Ascending aorta (tissue), 2 donors: ENCODE results near the gene TBC1D1. TPM values are rescaled to one million over a fixed set of nuclear protein-coding genes. Genes with fewer than 3 reads are reported as not detected.

Source experiments
- DNase-seq, 2 donors: peaks; one replicate each; pipeline ENCODE4 v3.0.0-alpha.2; 2019; ENCODE audit warnings: low spot score in 2 of 2
- H3K27ac ChIP-seq, 2 donors: fragments of 200-600 bp; sonication (generic); one replicate each; pipeline ENCODE4 v1.5.1; 2016 to 2017; ENCODE audit warnings: mild to moderate bottlenecking in 1 of 2
- H3K27me3 ChIP-seq: fragments of 200-600 bp; sonication (generic); one replicate; pipeline ENCODE4 v1.5.1; 2017
- H3K36me3 ChIP-seq, 2 donors: fragments of 200-600 bp; sonication (generic); one replicate each; pipeline ENCODE4 v1.5.1; 2016
- H3K4me1 ChIP-seq, 2 donors: fragments of 200-600 bp; sonication (generic); one replicate each; pipeline ENCODE4 v1.5.1; 2016 to 2017; ENCODE audit warnings: mild to moderate bottlenecking in 1 of 2
- H3K4me3 ChIP-seq, 2 donors: fragments of 200-600 bp; sonication (generic); one replicate each; pipeline ENCODE4 v1.5.1; 2016 to 2017; ENCODE audit warnings: mild to moderate bottlenecking in 1 of 2
- H3K9me3 ChIP-seq, 2 donors: fragments of 200-600 bp; sonication (generic); one replicate each; pipeline ENCODE4 v1.5.1; 2016
- intact Hi-C: fragments of 100-400 bp; cut with DNase I; formaldehyde crosslinking; loops from one replicate; pipeline ENCODE4 v1.15.1; 2023
- total RNA-seq: library from RNA; depleted of rRNA; stranded (reverse); fragments of >200 nt; gene quantifications from one replicate; pipeline ENCODE4 v1.1.0, GENCODE V29; 2016
- TF ChIP-seq, protein P1 (sequence below), 3 experiments: fragments of 200-600 bp in 2 of 3; fragments of 450-650 bp in 1 of 3; sonication (generic) in 2 of 3; IDR thresholded peaks; one replicate each; pipeline ENCODE4 v1.5.1; 2016 to 2019; ENCODE audit warnings: antibody characterized with exemption in 3 of 3, mild to moderate bottlenecking in 1 of 3, moderate library complexity in 1 of 3

The TBC1D1 gene
- total RNA-seq, 1 donor from 2014 or later: 132 TPM

DNA sequence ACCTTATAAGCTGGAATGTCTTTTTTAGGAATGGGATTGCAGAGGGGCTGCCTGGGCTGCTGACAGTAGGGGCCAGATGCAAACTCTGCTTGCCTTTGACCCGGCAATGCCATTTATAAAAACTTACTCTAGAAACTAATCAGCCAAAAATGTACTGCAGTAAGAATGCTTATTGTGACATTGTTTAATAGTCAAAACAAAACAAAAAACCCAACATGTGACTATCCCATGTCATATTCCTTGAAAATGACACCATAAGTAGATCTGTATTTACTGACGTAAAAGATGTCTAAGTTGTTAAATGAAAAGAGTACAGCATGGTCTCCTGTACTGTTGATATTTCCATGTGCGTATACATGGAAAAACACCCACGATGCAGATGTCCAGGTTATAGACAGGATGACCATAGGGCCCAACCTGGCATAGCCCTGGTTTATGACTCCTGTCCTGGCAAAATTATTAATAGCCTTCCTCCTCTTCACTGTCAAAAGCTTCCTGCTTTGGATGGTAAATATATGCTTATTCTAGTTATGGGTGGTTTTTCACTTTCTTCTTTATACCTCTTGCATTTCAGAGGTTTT, 208.2 kb downstream of the TBC1D1 start:
- Histone ChIP-seq H3K9me3 (no peaks in the 10 kb centered on the region), H3K36me3 (peaks cover 10 to 46% of the 10 kb centered on the region in 2 donors), H3K4me3 (no peak overlapping the region), H3K27ac (peak overlapping the region; percentile 11 to 42), H3K4me1 (peaks cover 3 to 14% of the 10 kb centered on the region in 2 donors), H3K27me3 (no peaks in the 10 kb centered on the region)
- intact Hi-C loops: loop anchor here (5.0 kb wide), 1 partner anchor 33 kb away; no protein-coding TSS in a partner anchor
- no peak for DNase-seq
- TF ChIP-seq, protein P1, sequence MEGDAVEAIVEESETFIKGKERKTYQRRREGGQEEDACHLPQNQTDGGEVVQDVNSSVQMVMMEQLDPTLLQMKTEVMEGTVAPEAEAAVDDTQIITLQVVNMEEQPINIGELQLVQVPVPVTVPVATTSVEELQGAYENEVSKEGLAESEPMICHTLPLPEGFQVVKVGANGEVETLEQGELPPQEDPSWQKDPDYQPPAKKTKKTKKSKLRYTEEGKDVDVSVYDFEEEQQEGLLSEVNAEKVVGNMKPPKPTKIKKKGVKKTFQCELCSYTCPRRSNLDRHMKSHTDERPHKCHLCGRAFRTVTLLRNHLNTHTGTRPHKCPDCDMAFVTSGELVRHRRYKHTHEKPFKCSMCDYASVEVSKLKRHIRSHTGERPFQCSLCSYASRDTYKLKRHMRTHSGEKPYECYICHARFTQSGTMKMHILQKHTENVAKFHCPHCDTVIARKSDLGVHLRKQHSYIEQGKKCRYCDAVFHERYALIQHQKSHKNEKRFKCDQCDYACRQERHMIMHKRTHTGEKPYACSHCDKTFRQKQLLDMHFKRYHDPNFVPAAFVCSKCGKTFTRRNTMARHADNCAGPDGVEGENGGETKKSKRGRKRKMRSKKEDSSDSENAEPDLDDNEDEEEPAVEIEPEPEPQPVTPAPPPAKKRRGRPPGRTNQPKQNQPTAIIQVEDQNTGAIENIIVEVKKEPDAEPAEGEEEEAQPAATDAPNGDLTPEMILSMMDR (IDR thresholded peaks at IDR 0.05): no peak

DNA sequence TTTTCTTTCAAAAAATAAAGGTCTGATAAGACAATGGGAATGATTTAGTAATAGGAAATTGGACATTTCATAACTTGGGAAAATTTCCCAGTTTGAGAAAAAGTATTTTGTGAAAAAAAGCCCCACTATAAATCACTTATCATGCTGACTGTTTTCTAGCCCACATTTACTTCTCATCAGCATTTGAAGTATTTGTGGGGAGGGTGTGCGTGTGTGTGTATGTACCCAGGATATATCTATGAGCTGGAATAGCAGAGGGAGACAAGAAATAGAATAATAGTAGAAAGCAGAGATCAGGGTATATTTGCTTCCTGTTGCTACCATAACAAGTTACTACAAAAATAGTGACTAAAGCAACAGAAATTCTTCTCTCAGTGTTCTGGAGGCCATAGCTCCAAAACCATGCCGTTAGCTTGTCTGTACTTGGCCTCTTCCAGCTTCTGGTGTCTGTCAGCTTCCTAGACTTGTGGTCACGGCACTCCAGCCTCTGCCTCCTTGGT, 209.1 kb downstream of the TBC1D1 start:
- Histone ChIP-seq H3K4me1 (peaks cover 3 to 14% of the 10 kb centered on the region in 2 donors), H3K9me3 (no peaks in the 10 kb centered on the region), H3K27me3 (no peaks in the 10 kb centered on the region), H3K27ac (peak overlapping the region; percentile 36 to 42), H3K4me3 (no peak overlapping the region), H3K36me3 (peaks cover 10 to 52% of the 10 kb centered on the region in 2 donors)
- intact Hi-C loops: loop anchor here (5.0 kb wide), 1 partner anchor 32 kb away; no protein-coding TSS in a partner anchor
- TF ChIP-seq, protein P1 (IDR thresholded peaks at IDR 0.05): no peak
- DNase-seq: no peak

DNA sequence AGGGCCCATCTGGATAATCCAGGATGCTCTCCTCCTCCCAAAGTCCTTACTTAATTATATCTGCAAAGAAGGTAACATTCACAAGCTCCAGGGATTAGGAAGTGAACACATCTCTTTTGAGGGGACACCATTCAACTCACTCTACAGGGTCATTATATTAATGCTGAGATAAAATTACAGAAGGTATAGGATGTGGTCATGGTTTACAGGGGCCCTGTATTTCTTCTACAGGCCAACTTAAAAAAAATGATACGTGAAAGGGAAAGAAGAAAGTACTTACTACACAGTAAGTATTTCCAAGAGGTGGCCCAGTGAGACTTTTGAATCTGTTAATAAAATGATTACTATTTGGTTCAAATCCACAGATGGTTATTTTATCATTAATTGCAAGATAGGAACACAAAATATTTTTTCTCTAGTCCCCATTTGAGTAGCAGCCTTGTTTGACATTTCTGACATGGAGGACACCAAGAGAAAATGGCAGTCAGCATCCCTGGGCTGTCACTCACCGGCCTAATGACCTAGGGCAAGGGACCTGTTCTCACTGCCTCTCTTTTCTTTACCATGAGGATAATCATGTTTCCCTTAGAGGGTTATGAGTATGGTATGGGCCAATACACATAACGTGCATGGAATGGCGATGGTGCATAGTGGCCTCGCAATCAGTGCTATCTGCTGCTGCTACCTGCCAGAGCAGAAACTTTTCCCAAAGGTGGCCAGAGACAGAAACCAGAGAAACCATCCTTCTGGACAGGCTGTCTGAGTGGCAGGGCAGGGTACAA, 209.8 kb downstream of the TBC1D1 start:
- Histone ChIP-seq H3K4me1 (peaks cover 3 to 14% of the 10 kb centered on the region in 2 donors), H3K9me3 (no peaks in the 10 kb centered on the region), H3K4me3 (no peak overlapping the region), H3K36me3 (peaks cover 10 to 57% of the 10 kb centered on the region in 2 donors), H3K27me3 (no peaks in the 10 kb centered on the region), H3K27ac (peak overlapping the region; percentile 36 to 42)
- TF ChIP-seq, protein P1 (IDR thresholded peaks at IDR 0.05): no peak
- intact Hi-C loops: no loop called here
- no peak for DNase-seq

DNA sequence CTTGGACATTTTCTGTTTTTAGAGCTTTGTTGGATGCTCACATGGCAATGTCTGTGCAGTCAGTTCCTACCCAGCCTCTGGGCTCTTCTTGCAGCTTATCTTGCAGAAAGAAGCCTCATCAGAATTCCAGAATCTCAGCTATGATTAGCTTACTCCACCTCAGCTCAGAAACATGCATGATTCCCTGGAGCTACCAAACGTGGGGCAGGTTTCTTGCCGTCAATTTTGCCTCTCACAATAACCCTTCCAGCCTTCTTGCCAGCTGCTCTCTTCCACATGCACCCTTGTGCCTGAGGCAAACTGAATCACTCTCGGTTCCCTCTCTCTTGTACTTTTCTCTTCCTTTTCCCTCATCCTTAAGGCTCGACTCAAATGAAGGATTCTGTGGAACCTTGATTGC, 210.7 kb downstream of the TBC1D1 start:
- Histone ChIP-seq H3K4me3 (no peak overlapping the region), H3K27ac (no peak overlapping the region), H3K9me3 (no peaks in the 10 kb centered on the region), H3K4me1 (peaks cover 3 to 19% of the 10 kb centered on the region in 2 donors), H3K36me3 (peaks cover 9 to 55% of the 10 kb centered on the region in 2 donors), H3K27me3 (no peaks in the 10 kb centered on the region)
- TF ChIP-seq, protein P1 (IDR thresholded peaks at IDR 0.05): no peak
- DNase-seq: no peak
- intact Hi-C loops: no loop called here

DNA sequence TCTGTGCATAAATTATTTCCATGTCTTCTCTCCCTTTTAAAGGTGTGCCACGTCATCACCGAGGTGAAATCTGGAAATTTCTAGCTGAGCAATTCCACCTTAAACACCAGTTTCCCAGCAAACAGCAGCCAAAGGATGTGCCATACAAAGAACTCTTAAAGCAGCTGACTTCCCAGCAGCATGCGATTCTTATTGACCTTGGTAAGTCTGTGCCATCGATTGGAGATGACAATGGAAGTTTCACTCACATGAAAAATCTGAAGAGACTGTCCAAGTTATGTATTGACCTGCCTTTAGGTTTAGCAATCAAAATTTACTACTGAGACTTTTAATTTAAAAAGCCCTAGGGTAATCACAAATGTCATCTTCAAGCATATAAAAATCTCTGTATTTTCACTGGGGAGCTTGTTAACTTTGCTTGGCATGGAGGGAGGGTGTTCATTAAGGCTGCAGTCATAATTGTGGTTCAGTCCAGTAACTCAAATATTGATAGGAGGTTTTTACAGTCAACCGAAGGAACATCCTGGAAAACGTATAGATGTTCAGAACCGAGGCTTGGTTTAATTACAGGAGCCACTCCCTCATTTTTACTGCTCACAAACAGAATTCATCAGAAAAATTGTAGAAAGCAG, 212.2 kb downstream of the TBC1D1 start:
- intact Hi-C loops: no loop called here
- peaks cover 3 to 25% of the 10 kb centered on the region in 2 donors for H3K4me1 ChIP-seq

More for the DNA sequence above, 212.2 kb downstream of the TBC1D1 start:
- no peaks in the 10 kb centered on the region for H3K27me3 ChIP-seq
- no peak overlapping the region for H3K27ac ChIP-seq
- H3K36me3 ChIP-seq: peaks cover 10 to 60% of the 10 kb centered on the region in 2 donors
- TF ChIP-seq, protein P1 (IDR thresholded peaks at IDR 0.05): no peak
- no peak overlapping the region for H3K4me3 ChIP-seq
- H3K9me3 ChIP-seq: no peaks in the 10 kb centered on the region
- no peak for DNase-seq
